Cardiac muscle cell (in vitro differentiated cells and primary cell): ENCODE measurements around the gene DIP2B. TPM values are rescaled to one million over a fixed set of nuclear protein-coding genes. Genes with fewer than 3 reads are reported as not detected.

ENCODE experiments used
- DNase-seq, 2 donors: peaks; one replicate each; pipeline versions ENCODE4 v3.0.0 to v3.0.0-alpha.2; 2010 to 2017; ENCODE audit warnings: low read depth in 1 of 2, low spot score in 1 of 2
- H3K27ac ChIP-seq: fragments of 200-600 bp; sonication (generic); 2 replicates; pipeline ENCODE4 v1.5.1; 2016
- H3K27me3 ChIP-seq: fragments of 200-600 bp; sonication (generic); 2 replicates; pipeline ENCODE4 v1.6.0; 2016; ENCODE audit warnings: control low read depth
- H3K36me3 ChIP-seq: fragments of 200-600 bp; sonication (generic); 2 replicates; pipeline ENCODE4 v1.5.1; 2016; ENCODE audit warnings: control low read depth
- H3K4me1 ChIP-seq: fragments of 200-600 bp; sonication (generic); 2 replicates; pipeline ENCODE4 v1.8.1; 2017; ENCODE audit warnings: low read depth, mild to moderate bottlenecking, mixed run types
- H3K4me3 ChIP-seq: fragments of 200-600 bp; sonication (generic); 2 replicates; pipeline ENCODE4 v1.5.1; 2016; ENCODE audit warnings: mild to moderate bottlenecking
- H3K9me3 ChIP-seq: fragments of 200-600 bp; sonication (generic); 2 replicates; pipeline ENCODE4 v1.5.1; 2017; ENCODE audit warnings: low read depth, mild to moderate bottlenecking, control low read depth
- polyA plus RNA-seq: library from polyadenylated mRNA; unstranded; fragments of >200 nt; fragmentation: Nextera tagmentation; extraction: Ambion mirVana; gene quantifications from 2 replicates; pipeline ENCODE4 v1.2.1, GENCODE V29; 2016
- total RNA-seq: library from RNA; depleted of rRNA; stranded (reverse); fragments of >200 nt; gene quantifications from 2 replicates; pipeline ENCODE4 v1.2.3, GENCODE V29; 2016
- TF ChIP-seq, protein P1 (sequence below): IDR thresholded peaks from 2 replicates; pipeline ENCODE4 v1.5.1; 2012; ENCODE audit warnings: low read depth, mild to moderate bottlenecking, low read length

The DIP2B gene
- total and polyA plus RNA-seq, 2 experiments from 2014 or later, result 15.5 to 55.1 TPM

DNA sequence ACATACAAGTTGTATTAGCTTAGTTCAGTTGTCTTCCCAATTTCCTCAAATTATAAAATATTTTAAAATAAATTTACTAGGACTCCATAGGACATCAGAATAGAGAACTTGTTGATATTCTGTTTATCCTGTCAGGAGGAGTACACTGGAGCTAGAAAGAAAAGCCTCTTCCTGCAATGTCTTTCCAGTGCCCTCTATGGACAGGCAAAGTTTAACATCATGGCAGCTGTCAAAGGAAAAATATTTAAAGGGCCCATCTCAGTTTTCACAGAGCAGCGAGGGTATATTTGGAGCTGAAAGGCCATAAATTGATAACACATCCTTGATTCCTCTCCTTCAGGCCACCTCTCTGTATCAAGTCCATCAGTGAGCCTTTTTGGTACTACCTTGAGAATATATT, 19.0 kb downstream of the DIP2B start:
- no peak for DNase-seq
- Histone ChIP-seq H3K27me3 (no peaks in the 10 kb centered on the region), H3K27ac (no peak overlapping the region)

DNA sequence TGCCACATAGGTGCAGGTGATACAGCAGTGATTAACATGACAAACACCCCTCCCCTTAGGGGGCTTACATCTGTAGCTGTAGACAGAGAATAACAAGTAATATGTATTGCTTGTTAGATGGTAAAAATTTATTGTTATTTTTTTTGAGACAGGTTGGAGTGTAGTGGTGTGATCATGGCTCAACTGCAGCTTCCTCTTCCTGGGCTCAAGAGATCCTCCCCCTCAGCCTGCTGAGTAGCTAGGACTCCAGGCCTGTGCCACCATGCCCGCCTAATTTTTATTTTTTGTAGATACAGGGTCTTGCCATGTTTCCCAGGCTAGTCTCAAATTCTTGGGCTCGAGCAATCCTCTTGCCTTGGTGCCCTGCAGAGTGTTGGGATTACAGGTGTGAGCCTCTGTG, 19.8 kb downstream of the DIP2B start:
- Histone ChIP-seq H3K9me3 (no peaks in the 10 kb centered on the region), H3K36me3 (no peaks in the 10 kb centered on the region), H3K4me3 (no peak overlapping the region), H3K4me1 (peaks cover 10% of the 10 kb centered on the region), H3K27ac (no peak overlapping the region), H3K27me3 (no peaks in the 10 kb centered on the region)
- DNase-seq, result no peak
- TF ChIP-seq, protein P1, sequence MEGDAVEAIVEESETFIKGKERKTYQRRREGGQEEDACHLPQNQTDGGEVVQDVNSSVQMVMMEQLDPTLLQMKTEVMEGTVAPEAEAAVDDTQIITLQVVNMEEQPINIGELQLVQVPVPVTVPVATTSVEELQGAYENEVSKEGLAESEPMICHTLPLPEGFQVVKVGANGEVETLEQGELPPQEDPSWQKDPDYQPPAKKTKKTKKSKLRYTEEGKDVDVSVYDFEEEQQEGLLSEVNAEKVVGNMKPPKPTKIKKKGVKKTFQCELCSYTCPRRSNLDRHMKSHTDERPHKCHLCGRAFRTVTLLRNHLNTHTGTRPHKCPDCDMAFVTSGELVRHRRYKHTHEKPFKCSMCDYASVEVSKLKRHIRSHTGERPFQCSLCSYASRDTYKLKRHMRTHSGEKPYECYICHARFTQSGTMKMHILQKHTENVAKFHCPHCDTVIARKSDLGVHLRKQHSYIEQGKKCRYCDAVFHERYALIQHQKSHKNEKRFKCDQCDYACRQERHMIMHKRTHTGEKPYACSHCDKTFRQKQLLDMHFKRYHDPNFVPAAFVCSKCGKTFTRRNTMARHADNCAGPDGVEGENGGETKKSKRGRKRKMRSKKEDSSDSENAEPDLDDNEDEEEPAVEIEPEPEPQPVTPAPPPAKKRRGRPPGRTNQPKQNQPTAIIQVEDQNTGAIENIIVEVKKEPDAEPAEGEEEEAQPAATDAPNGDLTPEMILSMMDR, result no peak

More for the DNA sequence above, 19.0 kb downstream of the DIP2B start:
- no peaks in the 10 kb centered on the region for H3K36me3 ChIP-seq
- H3K4me1 ChIP-seq, result peaks cover 10% of the 10 kb centered on the region
- no peak overlapping the region for H3K4me3 ChIP-seq
- TF ChIP-seq, protein P1, result no peak
- H3K9me3 ChIP-seq, result no peaks in the 10 kb centered on the region

DNA sequence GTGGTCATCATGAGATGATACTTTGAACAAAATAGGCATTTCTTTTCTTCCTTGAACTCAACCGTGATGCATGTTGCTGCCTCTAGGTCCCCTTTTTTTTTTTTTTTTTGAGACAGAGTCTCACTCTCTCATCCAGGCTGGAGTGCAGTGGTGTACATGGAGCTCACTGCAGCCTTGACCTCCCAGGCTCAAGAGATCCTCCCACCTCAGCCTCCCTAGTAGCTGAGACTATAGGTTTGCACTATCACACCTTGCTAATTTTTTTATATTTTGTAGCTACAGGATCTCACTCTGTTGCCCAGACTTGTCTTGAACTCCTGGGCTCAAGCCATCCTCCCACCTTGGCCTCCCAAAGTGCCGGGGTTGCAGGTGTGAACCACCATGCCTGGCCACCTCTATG, 20.6 kb downstream of the DIP2B start:
- TF ChIP-seq, protein P1, result no peak
- H3K27ac ChIP-seq, result peak overlapping the region; percentile 68

DNA sequence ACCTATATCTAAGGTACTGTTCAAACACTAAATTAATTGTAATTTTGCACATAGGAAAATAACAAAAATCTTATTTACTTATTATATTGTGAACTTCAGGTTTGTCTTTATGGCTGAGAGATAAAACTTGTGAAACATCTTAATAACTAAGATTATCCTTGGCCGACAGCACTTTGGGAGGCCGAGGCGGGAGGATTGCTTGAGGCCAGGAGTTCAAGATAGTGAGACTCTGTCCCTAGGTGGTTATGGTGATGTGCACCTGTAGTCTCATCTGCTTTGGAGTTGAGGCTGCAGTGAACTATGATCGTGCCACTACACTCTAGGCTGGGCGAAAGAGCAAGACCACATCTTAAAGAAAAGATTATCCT, 22.6 kb downstream of the DIP2B start:
- TF ChIP-seq, protein P1, result no peak
- no peak for DNase-seq
- H3K27ac ChIP-seq, result no peak overlapping the region
- no peaks in the 10 kb centered on the region for H3K27me3 ChIP-seq
- H3K9me3 ChIP-seq, result no peaks in the 10 kb centered on the region
- H3K36me3 ChIP-seq, result no peaks in the 10 kb centered on the region
- peaks cover 7% of the 10 kb centered on the region for H3K4me1 ChIP-seq
- no peak overlapping the region for H3K4me3 ChIP-seq

More for the DNA sequence above, 20.6 kb downstream of the DIP2B start:
- Histone ChIP-seq H3K27me3 (no peaks in the 10 kb centered on the region), H3K9me3 (no peaks in the 10 kb centered on the region), H3K36me3 (no peaks in the 10 kb centered on the region), H3K4me1 (peaks cover 10% of the 10 kb centered on the region), H3K4me3 (no peak overlapping the region)
- no peak for DNase-seq

DNA sequence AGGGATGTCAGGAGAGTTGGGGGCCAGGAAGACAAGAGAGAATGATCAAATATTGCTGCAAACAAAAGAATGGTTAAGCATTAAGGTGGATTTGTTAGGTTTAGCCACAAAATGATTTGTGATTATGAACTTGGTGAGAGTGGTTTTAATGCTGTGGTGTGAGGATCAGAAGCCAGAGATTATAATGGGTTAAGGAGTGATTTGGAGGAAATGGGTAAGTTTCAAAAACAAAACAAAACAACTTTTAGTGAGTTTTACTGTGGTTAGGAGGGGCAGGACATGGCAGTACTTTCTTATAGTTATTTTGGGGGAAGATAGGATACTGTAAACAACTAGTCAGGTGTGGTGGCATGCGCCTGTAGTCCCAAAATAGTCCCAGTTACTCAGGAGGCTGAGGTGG, 24.0 kb downstream of the DIP2B start:
- Histone ChIP-seq H3K4me1 (peaks cover 16% of the 10 kb centered on the region), H3K27ac (no peak overlapping the region), H3K36me3 (no peaks in the 10 kb centered on the region), H3K4me3 (no peak overlapping the region), H3K27me3 (no peaks in the 10 kb centered on the region), H3K9me3 (no peaks in the 10 kb centered on the region)
- DNase-seq, result no peak
- TF ChIP-seq, protein P1, result no peak

- Histone ChIP-seq H3K4me1 (peaks cover 16% of the 10 kb centered on the region), H3K36me3 (no peaks in the 10 kb centered on the region), H3K27me3 (no peaks in the 10 kb centered on the region), H3K4me3 (no peak overlapping the region), H3K27ac (no peak overlapping the region), H3K9me3 (no peaks in the 10 kb centered on the region)
- DNase-seq, result no peak
- TF ChIP-seq, protein P1, result no peak
These were observed 24.6 kb downstream of the DIP2B start for GRCh38 chr12:50529345-50529744.
